PC-3 (cell line): ENCODE data around the gene YBX2.

Experiments
- CTCF ChIP-seq: fragments of 300-600 bp; sonication (generic); conservative IDR thresholded peaks from 2 replicates; pipeline ENCODE4 v1.5.1; 2017; ENCODE audit warnings: antibody characterized with exemption, low read depth, mild to moderate bottlenecking, low read length
- EZH2 ChIP-seq: fragments of 300-600 bp; sonication (generic); IDR thresholded peaks from one replicate; pipeline ENCODE4 v1.6.1; 2017; ENCODE audit warnings: antibody characterized with exemption, mild to moderate bottlenecking, low read length; ENCODE audit not compliant: unreplicated experiment

- TF ChIP-seq CTCF, result no peak
- no peak for TF ChIP-seq EZH2
Observed at GRCh38 chr17:7261379-7262191, 32.9 kb downstream of the YBX2 start.
